DMS79 (cell line): Measurements from ENCODE around the gene GAGE13.
"Not testable (repeated sequence)": the region's sequence is repeated elsewhere in the genome, so short reads cannot be mapped to it uniquely, and the experiment has no call there.

Experiments
- DNase-seq: peaks from one replicate; lab custom pipeline; 2025; lab: John Stamatoyannopoulos, UW

GAGE13 gene, protein sequence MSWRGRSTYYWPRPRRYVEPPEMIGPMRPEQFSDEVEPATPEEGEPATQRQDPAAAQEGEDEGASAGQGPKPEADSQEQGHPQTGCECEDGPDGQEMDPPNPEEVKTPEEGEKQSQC

DNA sequence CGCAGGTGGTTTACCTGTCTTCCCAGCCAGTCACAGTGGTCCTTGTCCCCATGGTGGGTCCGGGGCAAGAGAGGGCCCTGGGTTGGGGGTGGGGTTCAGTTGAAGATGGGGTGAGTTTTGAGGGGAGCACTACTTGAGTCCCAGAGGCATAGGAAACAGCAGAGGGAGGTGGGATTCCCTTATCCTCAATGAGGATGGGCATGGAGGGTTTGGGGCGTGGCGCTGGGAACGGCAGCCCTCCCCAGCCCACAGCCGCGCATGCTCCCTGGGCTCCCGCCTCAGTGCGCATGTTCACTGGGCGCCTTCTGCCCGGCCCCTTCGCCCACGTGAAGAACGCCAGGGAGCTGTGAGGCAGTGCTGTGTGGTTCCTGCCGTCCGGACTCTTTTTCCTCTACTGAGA lies at the start of gene GAGE13:
Gene GAGE13, plus strand, starts transcription at position 301 of the 400 bp plus-strand sequence. CDS start 1,156 bp downstream, outside the sequence.
- DNase-seq = not testable (repeated sequence)

DNA sequence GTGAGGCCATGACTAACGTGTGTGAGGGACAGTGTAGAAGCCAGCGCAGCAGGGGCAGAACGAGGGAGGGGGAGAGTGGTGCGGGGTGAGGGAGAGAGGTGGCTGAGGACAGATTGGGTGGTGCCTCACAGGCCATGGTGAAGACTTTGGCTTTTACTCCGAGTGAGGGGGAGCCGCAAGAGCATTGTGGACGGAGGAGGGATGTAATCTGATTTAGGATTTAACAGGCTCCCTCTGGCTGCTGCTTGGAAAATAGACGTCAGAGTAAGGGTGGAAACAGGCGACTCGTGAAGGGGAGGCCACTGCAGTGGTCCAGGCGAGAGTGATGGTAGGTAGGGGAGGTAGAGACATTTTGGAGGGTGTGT lies 48.8 kb upstream of the GAGE13 start:
- no peak for DNase-seq

DNA sequence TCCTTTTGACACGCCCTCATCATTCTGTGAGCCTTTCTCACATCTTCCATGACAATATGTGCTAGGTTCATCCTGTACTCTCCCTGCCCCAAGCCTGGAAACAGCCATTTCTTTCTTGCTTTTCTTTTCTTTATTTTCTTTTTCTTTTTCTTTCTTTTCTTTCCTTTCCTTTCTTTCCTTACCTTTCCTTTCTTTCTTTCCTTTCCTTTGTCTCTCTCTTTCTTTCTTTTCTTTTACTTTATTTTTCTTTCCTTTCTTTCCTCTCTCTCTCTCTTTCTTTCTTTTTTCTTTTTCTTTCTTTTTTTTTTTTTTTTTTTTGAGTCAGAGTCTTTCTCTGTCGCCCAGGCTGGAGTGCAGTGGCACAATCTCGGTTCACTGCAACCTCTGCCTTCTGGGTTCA lies 47.2 kb upstream of the GAGE13 start:
- DNase-seq = no peak

DNA sequence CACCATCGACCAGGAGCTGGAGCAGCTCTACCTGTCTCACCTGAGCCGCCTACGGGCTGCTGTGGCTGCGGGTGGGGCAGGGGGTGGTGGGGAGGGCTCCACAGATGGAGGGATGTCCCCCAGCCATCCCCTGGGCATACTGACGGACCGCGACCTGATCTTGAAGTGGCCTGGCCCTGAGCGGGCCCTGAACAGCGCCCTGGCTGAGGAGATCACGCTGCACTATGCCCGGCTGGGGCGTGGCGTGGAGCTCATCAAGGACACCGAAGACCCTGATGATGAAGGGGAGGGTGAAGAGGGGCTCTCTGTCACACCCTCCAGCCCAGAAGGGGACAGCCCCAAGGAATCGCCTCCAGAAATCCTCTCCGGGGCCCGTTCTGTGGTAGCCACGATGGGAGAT lies 45.2 kb upstream of the GAGE13 start:
- no peak for DNase-seq

DNA sequence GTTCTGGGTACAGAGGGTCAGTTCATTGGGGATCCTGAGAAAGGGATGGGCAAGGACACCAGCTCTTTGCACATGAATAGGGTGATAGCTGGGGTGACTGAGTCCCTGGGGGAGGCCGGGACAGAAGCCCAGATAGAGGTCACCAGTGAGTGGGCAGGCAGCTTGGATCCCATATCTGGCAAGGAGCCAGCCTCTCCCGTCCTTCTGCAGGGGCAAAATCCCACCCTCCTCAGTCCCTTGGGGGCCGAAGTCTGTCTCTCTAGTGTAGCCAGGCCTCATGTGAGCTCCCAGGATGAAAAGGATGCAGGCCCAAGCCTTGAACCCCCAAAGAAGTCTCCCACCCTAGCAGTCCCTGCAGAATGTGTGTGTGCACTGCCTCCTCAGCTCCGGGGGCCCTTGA lies 44.8 kb upstream of the GAGE13 start:
- no peak for DNase-seq

DNA sequence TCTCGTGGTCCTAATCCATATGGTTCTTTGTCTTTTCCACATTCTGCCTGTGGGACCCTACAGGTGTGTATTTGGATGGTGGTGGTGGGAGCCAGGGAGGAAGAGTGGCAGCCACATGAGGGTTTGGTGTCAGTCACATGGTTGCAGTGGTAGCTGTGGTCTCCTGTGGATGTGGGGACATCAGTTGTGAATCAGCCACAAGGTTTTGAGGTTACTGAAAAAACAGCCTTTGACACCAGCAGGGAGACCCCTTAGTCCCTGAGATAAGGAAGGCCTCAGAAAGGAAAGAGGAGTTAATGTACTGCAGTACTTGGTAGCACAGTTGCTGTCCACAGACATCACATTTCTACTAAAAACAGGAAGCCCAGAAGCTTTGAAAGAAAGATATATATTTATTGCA lies 43.7 kb upstream of the GAGE13 start:
- DNase-seq = no peak

DNA sequence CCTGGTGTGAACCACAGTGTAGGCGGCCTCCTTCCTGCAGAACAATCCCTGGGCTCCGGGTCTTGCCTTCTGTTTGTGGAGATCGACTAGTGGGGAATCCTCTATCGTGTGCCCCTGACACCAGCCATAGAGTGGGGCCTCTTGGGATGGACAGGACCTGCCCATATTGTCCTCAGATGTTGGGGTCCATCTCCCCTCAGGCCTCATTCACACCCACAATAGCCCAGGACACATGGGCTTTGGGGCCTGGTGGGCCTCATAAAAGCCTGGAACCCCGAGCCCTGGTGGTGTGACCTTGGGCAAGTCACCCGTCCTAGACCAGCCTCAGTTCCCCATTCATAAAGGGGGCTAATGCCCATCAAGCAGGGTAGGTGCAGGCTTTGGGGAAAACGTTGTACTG lies 41.2 kb upstream of the GAGE13 start:
- DNase-seq = no peak

DNA sequence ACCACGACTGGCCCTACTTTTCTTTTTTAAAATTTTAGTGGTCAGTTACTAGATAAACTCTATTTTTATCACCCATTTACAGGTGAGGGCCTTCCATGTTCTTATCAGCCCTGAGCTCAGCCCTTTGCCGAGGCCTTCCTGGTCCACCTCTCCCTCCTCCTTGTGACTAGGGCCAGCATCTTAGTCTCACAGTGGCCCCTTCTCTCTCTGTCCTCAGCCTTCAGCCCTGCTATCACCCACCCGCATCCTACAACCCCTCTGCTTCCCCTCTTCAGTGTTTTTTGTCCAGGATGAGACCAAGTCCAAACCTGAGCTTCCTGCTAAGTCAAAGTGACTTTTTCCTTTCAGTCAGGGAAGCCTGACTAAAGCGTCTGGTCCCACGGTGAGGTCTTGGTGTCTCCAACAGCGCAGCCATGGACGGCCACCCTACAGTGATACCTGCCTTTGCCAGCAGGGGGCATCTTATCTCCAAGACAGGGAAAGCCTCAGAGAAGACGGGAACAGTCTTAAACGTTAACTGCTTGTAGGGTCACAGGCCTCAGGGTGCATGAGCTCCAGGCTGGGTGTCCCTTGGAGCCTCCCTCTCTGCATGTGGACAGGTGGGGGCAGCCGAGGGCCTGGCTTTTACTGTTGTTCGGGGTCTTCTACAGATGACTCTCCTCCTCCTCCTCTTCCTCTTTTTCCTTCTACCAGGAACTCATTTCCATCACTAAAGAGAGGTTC lies 39.6 kb upstream of the GAGE13 start:
- DNase-seq = no peak

DNA sequence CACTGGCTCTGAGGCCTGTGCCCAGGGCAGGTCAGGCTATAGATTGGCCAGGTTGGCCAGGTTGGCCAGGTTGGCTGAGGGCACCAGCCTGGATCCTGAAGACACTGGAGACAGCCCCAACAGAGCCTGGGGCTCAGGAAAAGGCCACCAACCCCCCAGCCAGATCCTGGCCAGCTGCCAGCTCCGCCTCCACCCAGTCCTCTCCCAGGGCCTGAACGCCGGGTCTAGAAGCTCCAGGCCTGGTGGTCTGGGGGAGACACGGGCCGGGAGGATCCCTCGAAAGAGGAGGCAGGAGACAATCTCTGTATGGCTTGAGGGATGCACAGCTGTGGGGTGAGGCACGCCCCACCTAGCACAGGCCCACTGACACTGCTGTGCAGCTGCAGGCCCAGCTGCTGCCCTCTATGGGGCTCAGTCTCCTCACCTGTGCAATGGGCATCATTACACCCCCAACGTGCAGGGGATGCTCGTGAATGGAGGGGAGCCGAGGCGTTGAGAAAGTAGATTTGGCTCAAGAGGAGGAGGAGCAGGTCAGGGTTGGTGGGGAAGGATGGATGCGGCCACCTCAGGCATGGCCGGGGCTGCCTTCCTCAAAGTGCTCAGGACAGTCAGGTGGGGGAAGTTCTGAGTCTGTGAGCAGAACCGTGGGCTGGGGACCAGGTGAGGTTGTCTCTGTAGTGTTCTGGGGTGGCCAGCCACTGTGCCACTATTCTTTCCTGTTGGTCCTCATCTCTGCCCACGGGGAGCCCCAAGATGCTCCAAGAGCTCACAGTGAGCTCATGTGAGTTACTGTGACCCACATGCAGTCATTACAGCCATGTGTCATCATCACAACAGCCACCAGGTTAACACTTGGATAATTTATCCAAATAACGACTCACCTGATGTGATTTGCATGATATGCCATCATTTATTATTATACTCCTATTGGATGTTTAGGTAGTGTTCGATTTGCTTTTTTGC lies 38.7 kb upstream of the GAGE13 start:
- DNase-seq = no peak

DNA sequence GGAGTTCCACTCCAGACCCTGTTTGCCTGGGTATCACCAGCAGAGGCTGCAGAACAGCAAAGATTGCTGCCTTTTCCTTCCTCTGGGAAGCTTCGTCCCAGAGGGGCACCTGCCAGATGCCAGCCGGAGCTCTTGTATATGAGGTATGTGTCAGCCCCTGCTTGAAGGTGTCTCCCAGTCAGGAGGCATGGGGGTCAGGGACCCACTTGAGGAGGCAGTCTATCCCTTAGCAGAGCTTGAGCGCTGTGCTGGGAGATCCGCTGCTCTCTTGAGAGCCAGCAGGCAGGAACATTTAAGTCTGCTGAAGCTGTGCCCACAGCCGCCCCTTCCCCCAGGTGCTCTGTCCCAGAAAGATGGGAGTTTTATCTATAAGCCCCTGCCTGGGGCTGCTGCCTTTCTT lies 32.1 kb upstream of the GAGE13 start:
- not testable (repeated sequence) for DNase-seq

DNA sequence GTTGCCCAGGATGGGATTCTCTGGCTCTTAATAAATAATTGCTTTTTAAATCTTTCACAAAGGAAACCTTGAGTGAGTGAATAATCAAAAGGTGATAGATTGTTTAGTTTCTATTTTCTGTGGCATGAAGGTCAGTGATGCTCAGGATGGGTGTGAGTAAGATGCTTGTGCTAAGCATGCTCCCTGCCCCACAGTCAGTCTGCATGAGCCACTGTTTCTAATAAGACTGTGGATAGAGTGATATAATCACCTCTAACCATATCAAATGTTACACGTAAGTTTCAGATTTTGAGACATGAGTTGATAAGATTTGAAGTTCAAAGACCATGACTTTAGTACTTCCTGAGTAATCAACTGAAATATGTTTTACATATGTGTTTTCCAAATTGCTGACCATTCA lies 30.7 kb upstream of the GAGE13 start:
- no peak for DNase-seq

DNA sequence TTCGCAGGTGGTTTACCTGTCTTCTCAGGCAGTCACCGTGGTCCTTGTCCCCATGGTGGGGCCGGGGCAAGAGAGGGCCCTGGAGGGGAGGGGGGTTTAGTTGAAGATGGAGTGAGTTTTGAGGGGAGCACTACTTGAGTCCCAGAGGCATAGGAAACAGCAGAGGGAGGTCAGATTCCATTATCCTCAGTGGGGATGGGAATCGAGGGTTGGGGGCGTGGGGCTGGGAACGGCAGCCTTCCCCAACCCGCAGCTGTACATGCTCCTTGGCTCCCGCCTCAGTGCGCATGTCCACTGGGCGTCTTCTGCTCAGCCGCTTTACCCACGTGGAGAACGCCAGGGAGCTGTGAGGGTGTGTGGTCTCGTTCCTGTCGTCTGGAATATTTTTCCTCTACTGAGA lies 28.0 kb upstream of the GAGE13 start, which contains the start of gene GAGE10:
Gene GAGE10, plus strand, starts transcription at position 301 of the 400 bp plus-strand sequence. CDS start 1,214 bp downstream, outside the sequence.
- DNase-seq = no peak

DNA sequence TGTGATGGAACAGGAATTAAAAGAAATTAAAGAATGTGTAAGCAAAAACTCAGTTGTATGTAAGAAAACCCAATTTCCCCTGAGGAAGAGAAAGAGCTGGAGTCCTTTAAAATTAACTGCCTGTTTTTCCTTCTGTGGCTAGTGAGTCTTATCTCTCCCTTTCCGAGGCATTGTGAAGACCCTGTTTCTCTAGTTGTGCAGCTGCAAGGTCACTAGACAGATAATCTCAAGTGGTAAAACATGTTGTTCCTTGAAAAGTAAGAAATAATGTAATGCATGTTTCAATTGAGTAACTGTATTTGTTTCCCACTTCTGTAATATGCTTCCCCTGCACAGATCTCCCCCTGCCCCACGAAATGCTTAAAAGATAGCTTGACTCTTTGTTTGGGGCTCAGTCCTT lies 23.6 kb upstream of the GAGE13 start:
- DNase-seq = not testable (repeated sequence)

DNA sequence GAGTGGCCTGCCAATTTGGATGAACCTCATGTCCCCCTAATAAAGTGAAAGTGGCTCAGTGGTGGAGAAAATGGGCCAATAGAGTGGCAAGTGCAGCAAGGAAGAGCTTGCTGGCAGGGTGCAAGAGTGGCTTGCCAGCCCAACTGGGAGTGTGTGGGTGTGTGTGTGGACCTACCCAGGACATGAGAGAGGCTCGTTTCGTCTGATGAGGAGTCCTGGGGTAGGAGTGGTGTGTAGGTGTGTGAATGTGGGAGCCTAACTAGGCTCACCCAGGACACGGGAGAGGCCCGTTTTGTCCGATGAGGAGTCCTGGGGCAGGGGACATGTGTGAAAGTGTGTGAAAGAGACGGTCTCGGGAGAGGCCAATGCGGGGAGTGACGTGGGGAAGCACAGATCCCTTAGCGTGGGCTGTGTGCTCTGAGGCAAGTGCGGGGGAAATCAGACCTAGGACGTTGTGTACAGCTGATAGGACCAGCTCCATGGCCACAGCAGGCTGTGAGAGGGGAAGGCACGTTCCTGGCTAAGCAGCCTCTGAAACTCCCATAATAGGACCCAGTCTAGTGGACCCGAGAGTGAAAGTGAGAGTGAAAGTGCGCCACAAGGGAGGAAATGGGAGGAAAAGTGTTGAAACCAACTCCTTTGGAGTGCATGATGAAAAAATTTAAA lies 22.6 kb upstream of the GAGE13 start:
- no peak for DNase-seq

DNA sequence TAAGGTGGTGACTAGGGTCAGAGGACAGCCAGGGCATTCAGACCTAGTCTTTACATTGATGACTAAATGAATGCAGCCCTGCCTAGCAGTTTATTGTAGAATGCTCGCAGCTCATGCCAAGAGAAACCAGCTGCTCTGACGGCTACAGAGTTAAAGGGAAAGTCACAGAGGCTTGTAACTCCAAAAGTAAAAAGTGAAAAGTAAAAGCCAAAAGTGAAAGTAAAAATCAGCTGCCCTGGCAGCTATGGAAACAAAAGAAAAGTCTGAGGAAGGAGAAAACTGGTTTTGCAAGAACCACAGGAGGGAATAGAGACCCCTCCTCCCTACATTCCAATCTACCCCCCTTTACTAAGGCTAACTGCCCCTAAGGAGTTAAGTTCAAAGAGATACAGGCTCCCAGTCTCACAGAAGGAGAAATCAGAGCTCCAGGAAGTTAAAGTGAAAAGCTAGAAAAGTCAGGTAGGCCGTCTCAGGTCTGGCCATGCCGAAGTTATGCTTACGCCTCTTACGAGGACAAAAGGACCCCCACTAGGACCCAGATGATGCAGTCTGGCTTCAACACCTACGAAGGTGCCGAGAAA lies 21.9 kb upstream of the GAGE13 start:
- DNase-seq = no peak

DNA sequence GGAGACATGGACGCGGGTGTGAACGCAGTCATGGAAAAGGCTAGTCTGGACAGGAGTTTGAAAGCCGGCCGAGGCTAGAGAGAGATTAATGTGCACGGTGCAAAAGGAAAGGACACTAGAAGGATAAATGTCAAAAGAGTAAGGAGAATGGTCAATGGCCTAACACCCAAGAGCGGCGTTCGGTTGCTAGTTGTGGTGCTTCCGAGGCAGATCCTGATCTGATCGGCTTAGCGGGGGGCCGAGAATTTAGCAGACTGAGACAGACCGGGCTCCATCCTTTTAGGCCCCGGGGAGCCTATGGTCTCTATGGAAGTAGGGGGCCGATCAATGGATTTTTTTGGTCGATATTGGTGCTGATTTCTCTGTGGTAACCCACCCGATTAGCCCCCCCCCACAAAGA lies 21.0 kb upstream of the GAGE13 start:
- DNase-seq = no peak

DNA sequence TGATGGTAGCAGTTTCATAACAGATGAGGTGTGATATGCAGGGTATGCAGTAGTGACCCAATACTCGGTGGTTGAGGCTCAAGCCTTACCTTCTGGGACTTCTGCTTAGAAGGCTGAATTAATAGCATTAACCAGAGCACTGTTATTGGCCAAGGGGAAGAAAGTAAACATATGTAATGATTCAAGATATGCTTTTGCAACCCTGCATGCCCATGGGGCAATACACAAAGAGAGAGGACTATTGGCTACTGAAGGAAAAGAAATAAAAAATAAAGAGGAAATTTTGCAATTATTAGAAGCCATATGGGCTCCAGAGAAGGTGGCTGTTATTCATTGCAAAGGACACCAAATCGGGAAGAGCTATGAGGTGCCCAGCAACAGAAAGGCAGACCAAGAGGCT lies 19.2 kb upstream of the GAGE13 start:
- DNase-seq = no peak

DNA sequence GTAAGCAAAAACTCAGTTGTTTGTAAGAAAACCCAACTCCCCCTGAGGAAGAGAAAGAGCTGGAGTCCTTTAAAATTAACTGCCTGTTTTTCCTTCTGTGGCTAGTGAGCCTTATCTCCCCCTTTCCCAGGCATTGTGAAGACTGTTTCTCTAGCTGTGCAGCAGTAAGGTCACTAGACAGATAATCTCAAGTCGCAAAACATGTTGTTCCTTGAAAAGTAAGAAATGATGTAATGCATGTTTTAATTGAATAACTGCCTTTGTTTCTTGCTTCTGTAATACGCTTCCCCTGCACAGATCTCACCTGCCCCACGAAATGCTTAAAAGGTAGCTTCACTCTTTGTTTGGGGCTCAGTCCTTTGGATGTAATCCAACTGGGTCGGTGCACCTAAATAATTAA lies 15.3 kb upstream of the GAGE13 start:
- no peak for DNase-seq

DNA sequence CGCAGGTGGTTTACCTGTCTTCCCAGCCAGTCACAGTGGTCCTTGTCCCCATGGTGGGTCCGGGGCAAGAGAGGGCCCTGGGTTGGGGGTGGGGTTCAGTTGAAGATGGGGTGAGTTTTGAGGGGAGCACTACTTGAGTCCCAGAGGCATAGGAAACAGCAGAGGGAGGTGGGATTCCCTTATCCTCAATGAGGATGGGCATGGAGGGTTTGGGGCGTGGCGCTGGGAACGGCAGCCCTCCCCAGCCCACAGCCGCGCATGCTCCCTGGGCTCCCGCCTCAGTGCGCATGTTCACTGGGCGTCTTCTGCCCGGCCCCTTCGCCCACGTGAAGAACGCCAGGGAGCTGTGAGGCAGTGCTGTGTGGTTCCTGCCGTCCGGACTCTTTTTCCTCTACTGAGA lies 9.6 kb upstream of the GAGE13 start, which contains the start of gene GAGE12J:
Gene GAGE12J, plus strand, starts transcription at position 301 of the 400 bp plus-strand sequence. CDS start 1,157 bp downstream, outside the sequence.
- DNase-seq = not testable (repeated sequence)

DNA sequence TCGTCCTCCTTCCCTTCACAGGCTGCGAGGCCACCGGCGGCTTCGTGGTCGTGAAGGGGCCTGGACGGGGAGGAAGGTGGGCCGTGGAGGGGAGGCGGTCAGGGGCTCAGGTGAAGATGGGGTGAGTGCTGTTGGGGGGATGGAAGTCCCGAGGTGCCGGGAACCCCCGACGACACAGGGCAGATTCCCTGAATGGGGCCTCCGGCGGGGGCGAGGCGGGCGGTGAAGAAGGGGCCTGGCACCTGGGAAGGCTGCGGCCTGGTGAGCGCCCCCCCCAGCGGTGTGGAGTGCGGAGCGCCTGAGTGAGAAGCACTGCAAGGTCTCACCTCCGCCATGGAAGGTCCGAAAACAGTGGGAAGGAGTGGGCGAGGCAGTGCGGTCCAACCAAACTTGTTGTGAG lies 9.1 kb upstream of the GAGE13 start:
- DNase-seq = not testable (repeated sequence)

DNA sequence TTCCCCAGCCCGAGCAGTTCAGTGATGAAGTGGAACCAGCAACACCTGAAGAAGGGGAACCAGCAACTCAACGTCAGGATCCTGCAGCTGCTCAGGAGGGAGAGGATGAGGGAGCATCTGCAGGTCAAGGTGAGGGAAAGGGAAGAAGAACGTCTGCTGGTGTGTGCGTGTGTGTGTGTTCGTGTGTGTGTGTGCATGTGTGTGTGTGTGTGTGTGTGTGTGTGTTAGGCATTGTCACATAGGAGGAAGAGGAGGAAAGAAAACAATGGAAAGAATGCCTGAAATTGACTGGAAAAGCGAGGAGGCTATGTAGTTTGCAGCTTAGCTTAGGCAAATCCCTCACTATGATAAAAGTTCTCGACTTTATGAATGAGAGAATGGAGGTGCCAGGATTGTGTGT lies 7.6 kb upstream of the GAGE13 start:
- not testable (repeated sequence) for DNase-seq

DNA sequence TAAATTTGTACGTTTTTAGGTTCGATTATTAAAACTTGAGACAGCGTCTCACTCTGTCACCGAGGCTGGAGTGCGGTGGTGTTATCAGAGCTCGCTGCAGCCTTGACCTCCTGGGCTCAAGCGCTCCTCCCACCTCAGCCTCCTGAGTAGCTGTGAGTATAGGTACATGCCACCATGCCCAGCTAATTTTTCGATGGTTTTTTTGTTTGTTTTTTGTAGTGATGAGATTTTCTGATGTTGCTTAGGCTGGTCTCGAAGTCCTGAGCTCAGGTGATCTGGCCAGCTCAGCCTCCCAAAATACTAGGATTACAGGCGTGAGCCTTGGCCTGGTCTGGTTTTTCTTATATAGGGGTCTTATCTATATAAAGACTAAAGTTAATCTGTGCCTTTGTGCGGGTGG lies 961 bp upstream of the GAGE13 start:
- DNase-seq = not testable (repeated sequence)
